Smooth muscle cell (in vitro differentiated cells): ENCODE results near the gene ZDHHC5. TPM values are rescaled to one million over a fixed set of nuclear protein-coding genes. Genes with fewer than 3 reads are reported as not detected.

ENCODE experiments used
- DNase-seq: peaks from one replicate; lab custom pipeline; 2025; ENCODE audit not compliant: unreplicated experiment; lab: John Stamatoyannopoulos, UW
- H2AFZ ChIP-seq: fragments of 200-600 bp; sonication (generic); 2 replicates; pipeline ENCODE4 v1.6.0; 2016; ENCODE audit warnings: antibody characterized with exemption, low read depth, mild to moderate bottlenecking
- H3F3A ChIP-seq: fragments of 200-600 bp; sonication (generic); 2 replicates; pipeline ENCODE4 v1.6.0; 2017; ENCODE audit warnings: antibody characterized with exemption, low read depth
- H3K27ac ChIP-seq: fragments of 200-600 bp; sonication (generic); 2 replicates; pipeline ENCODE4 v1.5.1; 2016; ENCODE audit warnings: low read depth, mild to moderate bottlenecking
- H3K27me3 ChIP-seq: fragments of 200-600 bp; sonication (generic); 2 replicates; pipeline ENCODE4 v1.6.1; 2016; ENCODE audit warnings: low read depth, mild to moderate bottlenecking
- H3K36me3 ChIP-seq: fragments of 200-600 bp; sonication (generic); 2 replicates; pipeline ENCODE4 v1.5.1; 2016; ENCODE audit warnings: low read depth
- H3K4me1 ChIP-seq: fragments of 200-600 bp; sonication (generic); 2 replicates; pipeline ENCODE4 v1.5.1; 2016; ENCODE audit warnings: low read depth
- H3K4me2 ChIP-seq: fragments of 200-600 bp; sonication (generic); 2 replicates; pipeline ENCODE4 v1.6.0; 2016; ENCODE audit warnings: mild to moderate bottlenecking
- H3K4me3 ChIP-seq: fragments of 200-600 bp; sonication (generic); 2 replicates; pipeline ENCODE4 v1.5.1; 2016; ENCODE audit warnings: mild to moderate bottlenecking
- H3K79me2 ChIP-seq: fragments of 200-600 bp; sonication (generic); 2 replicates; pipeline ENCODE4 v1.6.0; 2016; ENCODE audit warnings: low read depth, mild to moderate bottlenecking
- H3K9ac ChIP-seq: fragments of 200-600 bp; sonication (generic); 2 replicates; pipeline ENCODE4 v1.6.0; 2016; ENCODE audit warnings: low read depth
- H3K9me3 ChIP-seq: fragments of 200-600 bp; sonication (generic); replicated peaks from 2 replicates; pipeline ENCODE4 v1.5.1; 2016; ENCODE audit warnings: low read depth
- H4K20me1 ChIP-seq: fragments of 200-600 bp; sonication (generic); 2 replicates; pipeline ENCODE4 v1.6.0; 2016; ENCODE audit warnings: low read depth
- WGBS: methylation state at CpG from one replicate; pipeline ENCODE4 v1.1.7; 2016; ENCODE audit warnings: low lambda C conversion rate; 5-methylcytosine and 5-hydroxymethylcytosine counted together
- polyA plus RNA-seq: library from polyadenylated mRNA; unstranded; fragments of >200 nt; fragmentation: Nextera tagmentation; extraction: Ambion mirVana; gene quantifications from 2 replicates; pipeline ENCODE4 v1.2.1, GENCODE V29; 2016
- total RNA-seq: library from RNA; depleted of rRNA; stranded (reverse); fragments of >200 nt; gene quantifications from 2 replicates; pipeline ENCODE4 v1.2.3, GENCODE V29; 2014
- TF ChIP-seq, protein P1 (sequence below): fragments of 200-600 bp; sonication (generic); IDR thresholded peaks from 2 replicates; pipeline ENCODE4 v1.5.1; 2017; ENCODE audit warnings: borderline replicate concordance, mild to moderate bottlenecking, antibody characterized with exemption; ENCODE audit not compliant: insufficient read depth, poor library complexity, severe bottlenecking

The ZDHHC5 gene
- total and polyA plus RNA-seq, 2 experiments from 2014 or later, result 34.5 to 38.0 TPM

DNA sequence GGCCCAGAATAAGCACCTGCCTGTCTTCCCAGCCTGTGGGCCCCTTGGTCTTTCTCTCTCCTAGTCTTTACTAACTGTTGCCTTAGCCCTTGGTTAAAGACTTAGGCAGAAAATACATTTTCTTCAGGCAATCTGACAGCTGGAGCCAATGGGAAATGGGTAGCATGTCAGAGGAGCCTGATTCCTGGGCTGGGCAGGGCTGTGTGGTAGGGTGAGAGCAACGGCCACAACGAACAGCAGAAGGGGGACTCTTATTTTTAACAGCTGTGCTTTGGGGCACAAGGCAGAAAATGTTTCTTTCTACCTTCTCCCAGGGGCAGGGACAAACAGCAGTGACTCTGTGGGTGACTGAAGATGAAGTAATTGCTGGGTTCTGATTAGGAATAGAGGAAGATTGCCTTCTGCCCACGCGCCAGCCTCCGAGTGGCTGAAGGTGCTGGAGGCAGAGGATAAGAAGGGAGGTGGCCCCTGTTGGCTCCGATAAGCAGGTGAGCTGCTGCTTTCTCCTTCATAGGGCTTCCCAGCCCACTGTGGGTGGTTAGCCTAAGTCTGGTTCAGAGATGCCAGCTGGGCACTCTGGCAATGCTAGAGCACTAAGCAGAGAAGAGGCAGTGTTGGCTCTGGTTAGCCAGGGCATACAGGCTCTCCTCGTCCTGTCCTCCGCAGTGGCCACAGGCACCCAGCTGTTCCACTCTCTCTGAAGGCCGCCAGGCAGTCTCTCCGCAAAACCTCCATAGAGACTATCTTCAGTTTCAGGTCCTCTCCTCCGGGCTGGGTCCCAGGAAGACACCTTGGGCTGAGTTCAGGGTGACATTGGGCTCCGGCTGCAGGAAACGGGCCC, 19.7 kb upstream of the ZDHHC5 start:
- Histone ChIP-seq H3K4me3 (peak overlapping the region; percentile 59), H3K36me3 (no peaks in the 10 kb centered on the region), H3K4me1 (peaks cover 42% of the 10 kb centered on the region), H3K9ac (no peak overlapping the region), H2AFZ (no peak overlapping the region), H3K79me2 (no peaks in the 10 kb centered on the region), H3K27ac (no peak overlapping the region), H3K4me2 (peak overlapping the region; percentile 98), H3K27me3 (no peaks in the 10 kb centered on the region), H3F3A (peaks cover 13% of the 10 kb centered on the region), H4K20me1 (peaks cover 53% of the 10 kb centered on the region), H3K9me3 (no peaks in the 10 kb centered on the region)
- WGBS, result 7% methylated on average over 13 of the region's 13 CpGs
- TF ChIP-seq, protein P1, sequence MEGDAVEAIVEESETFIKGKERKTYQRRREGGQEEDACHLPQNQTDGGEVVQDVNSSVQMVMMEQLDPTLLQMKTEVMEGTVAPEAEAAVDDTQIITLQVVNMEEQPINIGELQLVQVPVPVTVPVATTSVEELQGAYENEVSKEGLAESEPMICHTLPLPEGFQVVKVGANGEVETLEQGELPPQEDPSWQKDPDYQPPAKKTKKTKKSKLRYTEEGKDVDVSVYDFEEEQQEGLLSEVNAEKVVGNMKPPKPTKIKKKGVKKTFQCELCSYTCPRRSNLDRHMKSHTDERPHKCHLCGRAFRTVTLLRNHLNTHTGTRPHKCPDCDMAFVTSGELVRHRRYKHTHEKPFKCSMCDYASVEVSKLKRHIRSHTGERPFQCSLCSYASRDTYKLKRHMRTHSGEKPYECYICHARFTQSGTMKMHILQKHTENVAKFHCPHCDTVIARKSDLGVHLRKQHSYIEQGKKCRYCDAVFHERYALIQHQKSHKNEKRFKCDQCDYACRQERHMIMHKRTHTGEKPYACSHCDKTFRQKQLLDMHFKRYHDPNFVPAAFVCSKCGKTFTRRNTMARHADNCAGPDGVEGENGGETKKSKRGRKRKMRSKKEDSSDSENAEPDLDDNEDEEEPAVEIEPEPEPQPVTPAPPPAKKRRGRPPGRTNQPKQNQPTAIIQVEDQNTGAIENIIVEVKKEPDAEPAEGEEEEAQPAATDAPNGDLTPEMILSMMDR, result no peak
- DNase-seq, result no peak

DNA sequence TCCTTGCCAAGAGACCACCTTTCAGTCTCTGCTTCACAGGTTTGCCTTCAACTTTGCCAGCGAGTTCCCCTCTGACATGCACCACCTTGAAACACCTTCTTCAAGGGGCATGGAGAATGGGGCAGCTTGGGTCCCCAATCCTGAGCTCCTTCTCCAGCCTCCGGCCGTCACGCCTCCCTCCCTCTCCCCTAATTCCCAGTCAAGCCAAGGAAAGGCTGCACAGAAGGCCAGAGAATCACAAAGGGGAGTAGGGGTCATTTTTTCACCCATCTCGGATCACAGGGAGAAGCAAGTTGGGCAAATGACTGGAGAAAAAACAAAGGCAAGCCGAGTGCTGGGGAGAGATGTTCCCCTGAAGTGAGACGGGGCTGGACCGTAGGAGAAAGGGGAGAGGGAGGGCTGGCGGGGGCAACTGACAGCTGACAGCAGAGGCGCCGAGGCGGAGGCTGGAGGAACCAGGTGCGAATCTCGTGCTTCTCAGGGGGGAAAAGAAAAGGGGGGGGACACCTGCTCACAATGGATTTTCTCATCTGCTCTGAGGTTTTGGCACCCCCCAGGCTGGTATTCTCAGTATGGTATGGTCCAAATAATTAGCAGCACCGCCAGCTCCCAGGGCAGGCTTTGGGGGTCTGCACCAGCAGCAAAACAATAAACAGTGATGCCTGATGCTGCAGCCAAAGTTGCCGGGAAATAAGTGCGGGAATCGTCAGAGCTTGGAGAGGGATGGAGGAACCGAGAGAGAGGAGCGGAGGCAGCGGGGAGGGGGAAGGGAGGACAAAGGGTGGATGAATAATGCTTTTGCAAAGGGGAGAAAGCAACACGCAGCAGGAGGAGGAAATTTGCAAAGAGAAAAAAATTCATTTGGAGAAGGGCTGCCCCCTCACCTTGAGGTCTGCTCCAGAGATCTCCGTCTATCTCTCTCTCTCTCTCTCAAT, 18.8 kb upstream of the ZDHHC5 start:
- Histone ChIP-seq H3K27ac (no peak overlapping the region), H2AFZ (no peak overlapping the region), H3K9me3 (no peaks in the 10 kb centered on the region), H3K4me2 (peak overlapping the region; percentile 98), H3F3A (peaks cover 7% of the 10 kb centered on the region), H3K9ac (peak overlapping the region; percentile 22), H3K4me3 (peak overlapping the region; percentile 59), H3K36me3 (no peaks in the 10 kb centered on the region), H3K4me1 (peaks cover 42% of the 10 kb centered on the region), H3K79me2 (no peaks in the 10 kb centered on the region), H4K20me1 (peaks cover 44% of the 10 kb centered on the region), H3K27me3 (no peaks in the 10 kb centered on the region)
- 2% methylated on average over 19 of the region's 23 CpGs for WGBS
- no peak for DNase-seq
- TF ChIP-seq, protein P1, result no peak

DNA sequence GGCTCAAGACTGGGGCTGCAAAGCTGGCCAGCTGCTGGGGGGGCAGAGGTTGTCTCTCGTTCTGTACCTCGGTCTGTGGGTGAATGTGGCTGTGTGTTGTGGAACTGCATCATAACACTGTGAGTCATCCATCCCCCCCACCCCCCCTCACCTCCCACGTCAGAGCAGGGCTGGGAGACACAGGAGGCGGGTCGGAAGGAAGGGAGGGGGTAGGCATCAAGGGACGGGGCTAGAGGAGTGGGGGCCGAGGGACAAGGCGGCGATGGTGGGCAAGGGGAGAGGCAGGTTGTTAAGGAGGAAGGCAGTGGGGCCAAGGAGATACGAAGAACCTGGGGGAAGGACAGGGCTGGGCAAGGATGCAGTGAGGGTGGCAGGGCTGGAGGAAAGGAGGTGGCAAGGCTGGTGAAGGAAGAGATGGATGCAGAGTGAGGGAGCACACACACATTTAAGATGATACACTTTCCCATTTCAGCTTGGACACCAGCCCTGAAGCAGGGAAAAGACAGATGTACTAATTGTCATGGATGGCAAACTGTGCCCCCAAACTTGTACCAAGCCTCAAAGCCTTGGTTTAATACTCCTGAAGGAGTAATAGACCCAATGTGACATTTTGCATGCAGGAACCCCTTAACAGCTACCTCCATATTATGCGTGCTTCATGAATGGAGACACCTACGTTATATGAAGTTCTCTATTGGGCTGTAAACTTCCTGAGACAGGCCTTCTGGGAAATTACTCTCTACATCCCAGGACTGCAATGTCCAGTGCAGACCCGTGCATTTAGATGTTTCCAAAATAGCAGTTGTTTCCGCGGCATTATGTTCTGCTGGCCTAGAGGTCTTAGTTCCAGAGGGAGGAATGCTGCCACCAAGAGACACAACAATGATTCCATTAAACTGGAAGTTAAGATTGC, 17.8 kb upstream of the ZDHHC5 start, which contains the start of gene YPEL4:
YPEL4 (minus strand) TSS at position 87 of the 913 bp plus-strand sequence. CDS start 2,805 bp downstream, outside the sequence.
- H3K4me2 ChIP-seq, result peak within 1 kb of the TSS; percentile 98
- no peak within 1 kb of the TSS for H3K27ac ChIP-seq
- no peaks in the 10 kb centered on the region for H3K9me3 ChIP-seq
- H3K9ac ChIP-seq, result peak within 1 kb of the TSS; percentile 29
- TF ChIP-seq, protein P1, result no peak
- H3K79me2 ChIP-seq, result no peaks in the 10 kb centered on the region
- peaks cover 3% of the 10 kb centered on the region for H3F3A ChIP-seq
- 41% methylated on average over 7 of the region's 15 CpGs for WGBS
- peak; percentile 58 for DNase-seq
- H4K20me1 ChIP-seq, result peaks cover 34% of the 10 kb centered on the region
- H3K27me3 ChIP-seq, result no peaks in the 10 kb centered on the region
- H3K36me3 ChIP-seq, result no peaks in the 10 kb centered on the region
- H2AFZ ChIP-seq, result no peak within 1 kb of the TSS
- peaks cover 38% of the 10 kb centered on the region for H3K4me1 ChIP-seq
- H3K4me3 ChIP-seq, result peak within 1 kb of the TSS; percentile 59
